Measurements from ENCODE around the gene ZNF140. TPM values are rescaled to one million over a fixed set of nuclear protein-coding genes. Genes with fewer than 3 reads are reported as not detected.

Gene ZNF140
- total RNA-seq, 1 experiment from 2014 or later = 11.1 TPM

DNA sequence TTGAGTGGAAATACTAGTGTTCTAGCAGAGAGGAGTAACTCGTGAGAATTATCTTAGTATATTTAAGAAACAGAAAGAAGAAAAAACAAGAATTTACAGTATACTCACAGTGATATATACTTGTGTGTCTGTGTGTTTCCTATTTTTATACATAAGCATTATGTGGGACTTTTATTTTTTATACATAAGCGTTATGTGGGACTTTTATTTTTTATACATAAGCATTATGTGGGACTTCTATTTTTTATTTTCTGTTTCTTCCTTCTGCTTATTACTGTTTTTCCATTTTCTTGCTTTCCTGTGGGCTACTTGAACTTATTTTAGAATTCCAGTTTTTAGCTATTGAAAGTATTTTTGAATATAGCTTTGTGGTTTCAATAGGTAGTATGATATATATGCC, 6.9 kb upstream of the ZNF140 start:
- ChIA-PET POLR2A (ENCODE audit: unreplicated experiment) (no interaction called here), CTCF (no interaction called here)
- no peak for TF ChIP-seq EZH2 (IDR thresholded peaks at IDR 0.05; ENCODE audit: low read depth)
- no peak for TF ChIP-seq CTCF (conservative IDR thresholded peaks at IDR 0.05)
- DNase-seq = no peak
- no peaks in the 10 kb centered on the region; the same call in 1 of the 2 replicates for H3F3A ChIP-seq (ENCODE audit: insufficient read depth, low read depth)
- no peaks in the 10 kb centered on the region for H3K27me3 ChIP-seq (ENCODE audit: insufficient read depth, low read depth)
- H3K4me2 ChIP-seq = no peak overlapping the region
- intact Hi-C loops (cut with micrococcal nuclease; ENCODE audit: unreplicated experiment) = no loop called here
- H3K9me2 ChIP-seq (ENCODE audit: insufficient read depth) = no peaks in the 10 kb centered on the region
- BruUV-seq (replicated peaks) = no TSS peak
- H4K20me1 ChIP-seq (ENCODE audit: insufficient read depth) = no peaks in the 10 kb centered on the region
- H3K9me3 ChIP-seq (ENCODE audit: insufficient read depth, low read depth) = peaks cover 26% of the 10 kb centered on the region
- H3K4me3 ChIP-seq = no peak overlapping the region
- no peaks in the 10 kb centered on the region for H3K4me1 ChIP-seq (replicated peaks; ENCODE audit: insufficient read depth)
- no peaks in the 10 kb centered on the region for H3K79me2 ChIP-seq (ENCODE audit: low read depth)
- H3K36me3 ChIP-seq (ENCODE audit: low read depth) = no peaks in the 10 kb centered on the region
- no peak overlapping the region for H3K27ac ChIP-seq
- H2AFZ ChIP-seq = no peak overlapping the region

- Histone ChIP-seq H3K9me3 (ENCODE audit: insufficient read depth, low read depth) (peaks cover 67% of the 10 kb centered on the region), H3K4me3 (peak overlapping the region; percentile 85), H3K4me1 (replicated peaks; ENCODE audit: insufficient read depth) (peaks cover 7% of the 10 kb centered on the region; the same call in 1 of the 2 replicates), H3K27ac (peak overlapping the region; percentile 96), H3K79me2 (ENCODE audit: low read depth) (peaks cover 13% of the 10 kb centered on the region), H2AFZ (peak overlapping the region; percentile 94), H3K27me3 (ENCODE audit: insufficient read depth, low read depth) (no peaks in the 10 kb centered on the region), H3K9me2 (ENCODE audit: insufficient read depth) (no peaks in the 10 kb centered on the region), H3K36me3 (ENCODE audit: low read depth) (peaks cover 36% of the 10 kb centered on the region), H3F3A (ENCODE audit: insufficient read depth, low read depth) (peaks cover 20% of the 10 kb centered on the region), H3K4me2 (peak overlapping the region; percentile 73), H4K20me1 (ENCODE audit: insufficient read depth) (no peaks in the 10 kb centered on the region)
- ChIA-PET CTCF (no interaction called here), POLR2A (ENCODE audit: unreplicated experiment) (interaction anchor here (0.5 to 0.7 kb wide), 6 partner anchors 22 to 249 kb away, joined by 3 to 6 read pairs (median 4); partner anchors contain the start of genes CHFR, ZNF26 and ZNF605)
- no peak for TF ChIP-seq EZH2 (IDR thresholded peaks at IDR 0.05; ENCODE audit: low read depth)
- no peak for TF ChIP-seq CTCF (conservative IDR thresholded peaks at IDR 0.05)
- DNase-seq = peak; percentile 95
- TSS peak; percentile 68 for BruUV-seq (replicated peaks)
- intact Hi-C loops (cut with micrococcal nuclease; ENCODE audit: unreplicated experiment) = loop anchor here (1.0 to 2.0 kb wide), 5 partner anchors 43 to 123 kb away; partner anchors contain the start of genes ZNF10, ZNF26, ZNF268 and ZNF605
These were observed 726 bp upstream of the ZNF140 start for GRCh38 chr12:133080026-133080367.

GRCh38 chr12:133081159-133081780, 547 bp downstream of the ZNF140 start:
- Histone ChIP-seq H3K9me2 (ENCODE audit: insufficient read depth) (no peaks in the 10 kb centered on the region), H3K27ac (peak overlapping the region; percentile 96), H2AFZ (peak overlapping the region; percentile 94), H4K20me1 (ENCODE audit: insufficient read depth) (no peaks in the 10 kb centered on the region), H3K9me3 (ENCODE audit: insufficient read depth, low read depth) (peaks cover 79% of the 10 kb centered on the region), H3K4me3 (peak overlapping the region; percentile 85), H3K4me1 (replicated peaks; ENCODE audit: insufficient read depth) (peaks cover 7% of the 10 kb centered on the region; the same call in 1 of the 2 replicates), H3K79me2 (ENCODE audit: low read depth) (peaks cover 13% of the 10 kb centered on the region), H3F3A (ENCODE audit: insufficient read depth, low read depth) (peaks cover 20% of the 10 kb centered on the region), H3K36me3 (ENCODE audit: low read depth) (peaks cover 48% of the 10 kb centered on the region), H3K27me3 (ENCODE audit: insufficient read depth, low read depth) (no peaks in the 10 kb centered on the region), H3K4me2 (peak overlapping the region; percentile 73)
- TF ChIP-seq EZH2 (IDR thresholded peaks at IDR 0.05; ENCODE audit: low read depth) (no peak), CTCF (conservative IDR thresholded peaks at IDR 0.05) (no peak)
- POLR2A ChIA-PET (ENCODE audit: unreplicated experiment) = interaction anchor here (0.6 kb wide), 1 partner anchor 252 kb away, joined by 5 read pairs; the partner anchor contains the start of gene GOLGA3
- BruUV-seq (replicated peaks) = no TSS peak
- CTCF ChIA-PET = no interaction called here
- peak in 1 of 2 experiments; percentile 3 for DNase-seq
- intact Hi-C loops (cut with micrococcal nuclease; ENCODE audit: unreplicated experiment) = loop anchor here (2.0 kb wide), 1 partner anchor 124 kb away; the partner anchor contains the start of gene ZNF605

Data from PC-9 (cell line).